SK-N-SH (cell line): ENCODE data around the gene NGLY1. TPM values are rescaled to one million over a fixed set of nuclear protein-coding genes. Genes with fewer than 3 reads are reported as not detected.

ENCODE experiments used
- CTCF ChIA-PET: fragments of 300-600, 350-600 bp; formaldehyde crosslinking; extraction: SDS; loops from one replicate; lab custom pipeline; 2021; lab: Yijun Ruan, JAX
- POLR2A ChIA-PET: fragments of 350-600 bp; sonication (Branson Sonifier 250); formaldehyde crosslinking; extraction: SDS; loops from one replicate; lab custom pipeline; 2020; ENCODE audit warnings: antibody characterized with exemption, inconsistent platforms; lab: Yijun Ruan, JAX
- DNase-seq: peaks from one replicate; pipeline ENCODE4 v3.0.0; 2012
- H2AFZ ChIP-seq: fragments of 200-600 bp; sonication (generic); 2 replicates; pipeline ENCODE4 v1.8.1; 2016; ENCODE audit warnings: antibody characterized with exemption, mild to moderate bottlenecking, low read depth
- H3F3A ChIP-seq: fragments of 200-600 bp; sonication (generic); replicated peaks from 2 replicates; pipeline ENCODE3; 2016; ENCODE audit warnings: antibody characterized with exemption, mild to moderate bottlenecking; ENCODE audit not compliant: insufficient read depth
- H3K27ac ChIP-seq, 2 experiments: fragments of 200-500 bp in 1 of 2; fragments of 200-600 bp in 1 of 2; sonication (Bioruptor generic) in 1 of 2; sonication (generic), shearing (Covaris generic) in 1 of 2; 2 replicates each; pipeline versions ENCODE4 v1.5.1 to v1.6.1; 2014 to 2016; ENCODE audit warnings: low read depth in 2 of 2, inconsistent platforms in 1 of 2, low read length in 1 of 2, mild to moderate bottlenecking in 1 of 2, mixed read lengths in 1 of 2
- H3K27me3 ChIP-seq: fragments of 200-600 bp; sonication (generic), shearing (Covaris generic); 2 replicates; pipeline ENCODE4 v1.6.1; 2016; ENCODE audit warnings: mixed run types; ENCODE audit not compliant: insufficient read depth
- H3K36me3 ChIP-seq, 2 experiments: fragments of 200-500 bp in 1 of 2; fragments of 200-600 bp in 1 of 2; sonication (Bioruptor generic) in 1 of 2; sonication (generic) in 1 of 2; replicated peaks in 1 of 2; 2 replicates each; pipeline versions ENCODE3 to v1.5.1; 2014 to 2016; ENCODE audit warnings: low read length in 1 of 2, mild to moderate bottlenecking in 1 of 2; ENCODE audit not compliant: insufficient read depth in 2 of 2, control insufficient read depth in 1 of 2
- H3K4me1 ChIP-seq, 2 experiments: fragments of 200-500 bp in 1 of 2; fragments of 200-600 bp in 1 of 2; sonication (Bioruptor generic) in 1 of 2; sonication (generic), shearing (Covaris generic) in 1 of 2; 2 replicates each; pipeline versions ENCODE4 v1.5.1 to v1.6.1; 2014 to 2016; ENCODE audit warnings: low read depth in 1 of 2, low read length in 1 of 2, mixed run types in 1 of 2; ENCODE audit not compliant: insufficient read depth in 2 of 2, control insufficient read depth in 1 of 2
- H3K4me2 ChIP-seq: fragments of 200-600 bp; sonication (generic), shearing (Covaris generic); 2 replicates; pipeline ENCODE4 v1.6.1; 2017; ENCODE audit warnings: mixed run types
- H3K4me3 ChIP-seq, 2 experiments: fragments of 200-500 bp in 1 of 2; fragments of 200-600 bp in 1 of 2; sonication (Bioruptor generic) in 1 of 2; sonication (generic), shearing (Covaris generic) in 1 of 2; 2 replicates each; pipeline versions ENCODE4 v1.5.1 to v1.8.1; 2014 to 2016; ENCODE audit warnings: low read depth in 2 of 2, inconsistent platforms in 1 of 2, low read length in 1 of 2, mild to moderate bottlenecking in 1 of 2, mixed read lengths in 1 of 2, moderate library complexity in 1 of 2
- H3K79me2 ChIP-seq: fragments of 200-600 bp; sonication (generic); 2 replicates; pipeline ENCODE4 v1.8.1; 2017; ENCODE audit warnings: mild to moderate bottlenecking; ENCODE audit not compliant: insufficient read depth
- H3K9ac ChIP-seq: fragments of 200-600 bp; sonication (generic); 2 replicates; pipeline ENCODE4 v1.6.1; 2017; ENCODE audit warnings: mixed run types
- H3K9me2 ChIP-seq: fragments of 200-600 bp; sonication (generic); 2 replicates; pipeline ENCODE4 v1.6.1; 2017; ENCODE audit warnings: mixed run types
- H3K9me3 ChIP-seq: fragments of 200-600 bp; sonication (generic); 2 replicates; pipeline ENCODE4 v1.6.1; 2017; ENCODE audit warnings: mixed run types, mild to moderate bottlenecking, moderate library complexity
- H4K20me1 ChIP-seq: fragments of 200-600 bp; sonication (generic); 2 replicates; pipeline ENCODE4 v1.6.1; 2017; ENCODE audit warnings: mild to moderate bottlenecking, mixed run types; ENCODE audit not compliant: insufficient read depth
- CTCF ChIP-seq: fragments of 200-600 bp; sonication (generic); IDR thresholded peaks from 2 replicates; pipeline ENCODE4 v1.6.1; 2017; ENCODE audit warnings: antibody characterized with exemption, mild to moderate bottlenecking, moderate library complexity
- EZH2phosphoT487 ChIP-seq: fragments of 200-600 bp; sonication (generic); IDR thresholded peaks from 2 replicates; pipeline ENCODE4 v1.6.1; 2017; ENCODE audit warnings: low read depth, mixed run types, mild to moderate bottlenecking, antibody characterized with exemption, moderate library complexity, borderline replicate concordance
- GABPA ChIP-seq: IDR thresholded peaks from 2 replicates; pipeline ENCODE4 v1.4.0; 2012; ENCODE audit warnings: low read depth, mild to moderate bottlenecking
- GATA2 ChIP-seq: sonication (generic); formaldehyde crosslinking; IDR thresholded peaks from 2 replicates; pipeline ENCODE4 v1.5.0; 2020; ENCODE audit warnings: mild to moderate bottlenecking, missing genetic modification reagents
- JUND ChIP-seq: IDR thresholded peaks from 2 replicates; pipeline ENCODE4 v1.4.0; 2012
- NRF1 ChIP-seq: IDR thresholded peaks from 2 replicates; pipeline ENCODE4 v1.6.1; 2012; ENCODE audit warnings: low read depth, mild to moderate bottlenecking, low read length
- PBX3 ChIP-seq: IDR thresholded peaks from 2 replicates; pipeline ENCODE4; 2012
- POLR2AphosphoS5 ChIP-seq: IDR thresholded peaks from 2 replicates; pipeline ENCODE4 v1.6.1; 2012; ENCODE audit warnings: low read depth, low read length
- RCOR1 ChIP-seq: fragments of 150-350 bp; IDR thresholded peaks from 2 replicates; pipeline ENCODE4 v1.6.1; 2017; ENCODE audit warnings: antibody characterized with exemption, low read length
- RXRA ChIP-seq: IDR thresholded peaks from 2 replicates; pipeline ENCODE4 v1.4.0; 2012; ENCODE audit warnings: low read depth, mild to moderate bottlenecking, borderline replicate concordance
- SIN3A ChIP-seq: IDR thresholded peaks from 2 replicates; pipeline ENCODE4 v1.6.1; 2012; ENCODE audit warnings: low read depth, mild to moderate bottlenecking, low read length, moderate library complexity, borderline replicate concordance
- TCF12 ChIP-seq: IDR thresholded peaks from 2 replicates; pipeline ENCODE4 v1.4.0; 2012
- USF1 ChIP-seq: IDR thresholded peaks from 2 replicates; pipeline ENCODE4 v1.4.0; 2012; ENCODE audit warnings: low read depth, borderline replicate concordance
- WGBS: methylation state at CpG from one replicate; pipeline ENCODE4 v1.1.6; 2017; ENCODE audit warnings: low lambda C conversion rate; 5-methylcytosine and 5-hydroxymethylcytosine counted together
- polyA plus RNA-seq, 3 experiments: library from polyadenylated mRNA; depleted of rRNA; stranded (reverse); fragments of >200 nt; gene quantifications; 2 replicates each; pipeline ENCODE4 v1.2.3, GENCODE V29; 2012
- TF ChIP-seq, protein P1 (sequence below): fragments of 150-350 bp; IDR thresholded peaks from 2 replicates; pipeline ENCODE4 v1.6.1; 2017; ENCODE audit warnings: antibody characterized with exemption, low read length, low read depth, borderline replicate concordance

NGLY1 gene
- polyA plus RNA-seq, 1 of the 3 experiments (the other 2 are of a cell fraction) = 6.0 TPM

GRCh38 chr3:25707268-25707926 lies 75.8 kb downstream of the NGLY1 start:
- Histone ChIP-seq H3K27me3 (no peaks in the 10 kb centered on the region; the same call in 1 of the 2 replicates), H2AFZ (no peak overlapping the region), H3K4me1 (no peaks in the 10 kb centered on the region), H3K27ac (no peak overlapping the region), H3K9me3 (no peaks in the 10 kb centered on the region), H3K36me3 (no peaks in the 10 kb centered on the region), H3K4me2 (no peak overlapping the region), H3F3A (no peaks in the 10 kb centered on the region), H3K79me2 (no peaks in the 10 kb centered on the region), H4K20me1 (no peaks in the 10 kb centered on the region), H3K4me3 (no peak overlapping the region), H3K9me2 (no peaks in the 10 kb centered on the region), H3K9ac (no peak overlapping the region)
- no peak for DNase-seq
- ChIA-PET POLR2A (no interaction called here), CTCF (no interaction called here)
- WGBS = 72% methylated on average over 2 of the region's 2 CpGs
- TF ChIP-seq USF1 = no peak
- no peak for TF ChIP-seq PBX3
- TF ChIP-seq TCF12 = no peak
- TF ChIP-seq RXRA = no peak
- no peak for TF ChIP-seq GABPA

DNA sequence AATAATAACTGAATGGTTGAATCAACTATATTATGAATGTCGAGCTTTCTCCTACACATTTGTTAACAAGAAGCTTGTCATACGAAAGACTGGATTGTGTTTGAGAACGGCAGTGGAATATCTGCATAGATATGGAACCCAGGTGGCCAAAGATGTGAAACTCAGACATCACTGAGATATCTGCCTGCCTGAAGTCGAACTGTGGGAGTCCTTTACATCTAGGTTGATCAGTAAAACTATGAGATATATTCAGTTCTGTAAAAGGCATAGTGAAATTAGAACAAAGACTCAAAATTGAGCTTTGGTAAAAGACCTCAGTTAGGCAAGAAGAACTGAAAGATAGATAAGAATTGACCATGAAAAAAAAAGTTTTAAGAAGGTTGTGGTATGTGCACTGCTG lies 77.0 kb downstream of the NGLY1 start:
- no peak overlapping the region for H3K4me3 ChIP-seq
- no peaks in the 10 kb centered on the region for H3F3A ChIP-seq
- no peak overlapping the region for H3K27ac ChIP-seq
- H3K27me3 ChIP-seq = no peaks in the 10 kb centered on the region; the same call in 1 of the 2 replicates
- H3K9me2 ChIP-seq = no peaks in the 10 kb centered on the region
- TF ChIP-seq EZH2phosphoT487 = no peak
- TF ChIP-seq RCOR1 = no peak
- TF ChIP-seq NRF1 = no peak
- TF ChIP-seq GABPA = no peak
- no peak for TF ChIP-seq POLR2AphosphoS5
- TF ChIP-seq, protein P1, sequence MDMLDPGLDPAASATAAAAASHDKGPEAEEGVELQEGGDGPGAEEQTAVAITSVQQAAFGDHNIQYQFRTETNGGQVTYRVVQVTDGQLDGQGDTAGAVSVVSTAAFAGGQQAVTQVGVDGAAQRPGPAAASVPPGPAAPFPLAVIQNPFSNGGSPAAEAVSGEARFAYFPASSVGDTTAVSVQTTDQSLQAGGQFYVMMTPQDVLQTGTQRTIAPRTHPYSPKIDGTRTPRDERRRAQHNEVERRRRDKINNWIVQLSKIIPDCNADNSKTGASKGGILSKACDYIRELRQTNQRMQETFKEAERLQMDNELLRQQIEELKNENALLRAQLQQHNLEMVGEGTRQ = no peak
- TF ChIP-seq SIN3A = no peak
- TF ChIP-seq GATA2 (CRISPR knock-in tag) = no peak
- no peak for TF ChIP-seq JUND
- no peak for TF ChIP-seq CTCF
- TF ChIP-seq USF1 = no peak
- ChIA-PET CTCF (interaction anchor here (1.4 kb wide), 1 partner anchor 25 kb away, joined by 3 read pairs; no protein-coding TSS in a partner anchor), POLR2A (no interaction called here)
- H3K36me3 ChIP-seq = no peaks in the 10 kb centered on the region
- H3K9me3 ChIP-seq = no peaks in the 10 kb centered on the region
- no peak for DNase-seq
- H2AFZ ChIP-seq = no peak overlapping the region
- no peak overlapping the region for H3K9ac ChIP-seq
- H3K79me2 ChIP-seq = no peaks in the 10 kb centered on the region
- H3K4me2 ChIP-seq = no peak overlapping the region
- WGBS = 26% methylated on average over 4 of the region's 4 CpGs
- H3K4me1 ChIP-seq = no peaks in the 10 kb centered on the region
- H4K20me1 ChIP-seq = no peaks in the 10 kb centered on the region
